ENCODE results near the gene IPO8.
"Not testable (repeated sequence)": the region's sequence is repeated elsewhere in the genome, so short reads cannot be mapped to it uniquely, and the experiment has no call there.

The IPO8 gene

GRCh38 chr12:30687265-30687986 is 8.2 kb downstream of the IPO8 start:
- no peak for DNase-seq

GRCh38 chr12:30679241-30679640 is 16.4 kb downstream of the IPO8 start:
- DNase-seq: no peak

- no peak for DNase-seq
Observed at GRCh38 chr12:30678221-30678620, 17.4 kb downstream of the IPO8 start.

GRCh38 chr12:30661210-30661609 is 34.5 kb downstream of the IPO8 start:
- no peak for DNase-seq

- no peak for DNase-seq
Observed at GRCh38 chr12:30652034-30652696, 43.5 kb downstream of the IPO8 start.

GRCh38 chr12:30646821-30647220 is 48.8 kb downstream of the IPO8 start:
- no peak for DNase-seq

GRCh38 chr12:30643366-30643765 is 52.3 kb downstream of the IPO8 start:
- no peak for DNase-seq

GRCh38 chr12:30640392-30640791 is 55.3 kb downstream of the IPO8 start:
- DNase-seq: no peak

- DNase-seq: no peak
Observed at GRCh38 chr12:30635385-30635784, 60.3 kb downstream of the IPO8 start.

- no peak for DNase-seq
Observed at GRCh38 chr12:30631740-30632139, 63.9 kb downstream of the IPO8 start.

GRCh38 chr12:30630979-30631285 is 64.7 kb downstream of the IPO8 start:
- DNase-seq: no peak

- no peak for DNase-seq
Observed at GRCh38 chr12:30630076-30630978, 65.3 kb downstream of the IPO8 start.

- DNase-seq: no peak
Observed at GRCh38 chr12:30626847-30627246, 68.8 kb downstream of the IPO8 start.

- no peak for DNase-seq
Observed at GRCh38 chr12:30624009-30624408, 71.7 kb downstream of the IPO8 start.

- no peak for DNase-seq
Observed at GRCh38 chr12:30622509-30622908, 73.2 kb downstream of the IPO8 start.

- DNase-seq: not testable (repeated sequence)
Observed at GRCh38 chr12:30621663-30622241, 73.9 kb downstream of the IPO8 start.

GRCh38 chr12:30617346-30618016 is 78.2 kb downstream of the IPO8 start:
- no peak for DNase-seq

GRCh38 chr12:30614031-30614430 is 81.6 kb downstream of the IPO8 start:
- no peak for DNase-seq

- DNase-seq: no peak
Observed at GRCh38 chr12:30613119-30613830, 82.4 kb downstream of the IPO8 start.

- DNase-seq: no peak
Observed at GRCh38 chr12:30610718-30611117, 85.0 kb downstream of the IPO8 start.

GRCh38 chr12:30609819-30610218 is 85.8 kb downstream of the IPO8 start:
- DNase-seq: not testable (repeated sequence)

GRCh38 chr12:30604302-30604701 is 91.4 kb downstream of the IPO8 start:
- not testable (repeated sequence) for DNase-seq

Data from CD4-positive, alpha-beta T cell treated with Interleukin-10 for 1 hour (primary cell).